Fibroblast of skin of back (primary cell): Measurements from ENCODE around the gene FOXO1.

Experiments
- DNase-seq: peaks from one replicate; pipeline ENCODE4 v3.0.0-alpha.2; 2013

FOXO1 gene

DNA sequence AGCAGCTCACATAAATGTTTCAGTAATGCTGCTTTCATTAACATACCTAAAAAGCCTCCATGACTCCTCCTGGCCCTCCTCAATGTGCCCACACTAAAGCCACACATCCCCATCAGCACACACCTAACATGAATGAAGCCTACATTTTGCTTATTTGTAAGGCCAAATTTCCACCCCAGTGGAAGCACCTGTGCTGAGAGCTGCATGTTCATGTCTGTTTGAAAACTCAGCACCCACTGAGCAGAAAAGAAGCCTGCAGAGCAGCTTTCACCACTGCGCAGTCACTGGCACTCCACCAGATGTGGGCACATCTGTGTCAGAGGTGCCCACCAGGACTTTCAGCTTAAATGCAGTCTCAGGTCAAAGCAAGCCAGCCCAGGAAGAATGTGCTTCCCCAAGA is 93.5 kb downstream of the FOXO1 start:
- no peak for DNase-seq

DNA sequence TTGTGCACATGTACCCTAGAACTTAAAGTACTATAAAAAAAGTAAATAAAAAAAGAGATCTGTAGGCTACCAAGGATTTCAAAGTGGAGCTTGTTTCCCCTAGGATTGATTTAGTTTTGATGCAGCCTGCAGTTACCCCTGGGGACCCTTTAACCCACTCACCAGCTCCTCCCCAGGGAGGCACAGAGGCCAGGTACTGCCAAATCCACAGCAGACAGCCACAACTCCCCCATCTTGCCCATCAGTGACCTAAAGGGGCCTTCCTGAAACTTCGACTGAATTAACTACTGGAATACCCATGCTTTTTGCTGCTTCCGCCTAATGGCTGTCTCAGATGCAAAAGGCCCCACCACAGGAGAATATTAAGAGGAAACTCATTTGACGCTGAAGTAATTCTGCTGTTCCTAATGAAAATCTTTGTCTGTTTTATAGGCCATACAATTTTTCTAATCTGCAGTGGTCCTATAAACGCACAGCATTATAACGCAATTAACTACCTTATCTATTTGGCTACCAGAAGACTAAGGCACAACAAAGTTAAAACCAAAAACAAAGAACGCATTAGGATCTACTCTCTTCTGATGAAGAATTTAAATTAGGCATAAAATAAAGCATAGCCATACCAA is 95.0 kb downstream of the FOXO1 start:
- DNase-seq, result no peak

- DNase-seq, result no peak
These were observed 95.5 kb downstream of the FOXO1 start for GRCh38 chr13:40570930-40571329.

DNA sequence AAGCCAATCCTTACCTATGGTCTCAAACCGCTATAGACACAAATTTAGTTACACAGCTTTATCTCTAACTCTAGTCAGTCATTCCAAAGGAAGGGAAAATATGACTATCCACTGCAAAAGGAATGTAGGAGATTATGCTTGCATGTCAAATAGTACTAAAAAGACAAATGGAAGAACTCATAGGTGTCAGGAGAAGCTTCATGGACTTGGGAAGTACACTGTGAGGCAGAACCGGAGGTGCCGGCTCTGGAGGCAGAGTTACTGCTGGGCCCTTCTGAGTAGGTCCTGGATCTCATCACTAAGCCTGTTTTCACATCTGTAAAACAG is 97.5 kb downstream of the FOXO1 start:
- DNase-seq, result peak; percentile 44

- DNase-seq, result no peak
These were observed 98.0 kb downstream of the FOXO1 start for GRCh38 chr13:40568246-40569023.

- no peak for DNase-seq
These were observed 99.6 kb downstream of the FOXO1 start for GRCh38 chr13:40566811-40567210.

DNA sequence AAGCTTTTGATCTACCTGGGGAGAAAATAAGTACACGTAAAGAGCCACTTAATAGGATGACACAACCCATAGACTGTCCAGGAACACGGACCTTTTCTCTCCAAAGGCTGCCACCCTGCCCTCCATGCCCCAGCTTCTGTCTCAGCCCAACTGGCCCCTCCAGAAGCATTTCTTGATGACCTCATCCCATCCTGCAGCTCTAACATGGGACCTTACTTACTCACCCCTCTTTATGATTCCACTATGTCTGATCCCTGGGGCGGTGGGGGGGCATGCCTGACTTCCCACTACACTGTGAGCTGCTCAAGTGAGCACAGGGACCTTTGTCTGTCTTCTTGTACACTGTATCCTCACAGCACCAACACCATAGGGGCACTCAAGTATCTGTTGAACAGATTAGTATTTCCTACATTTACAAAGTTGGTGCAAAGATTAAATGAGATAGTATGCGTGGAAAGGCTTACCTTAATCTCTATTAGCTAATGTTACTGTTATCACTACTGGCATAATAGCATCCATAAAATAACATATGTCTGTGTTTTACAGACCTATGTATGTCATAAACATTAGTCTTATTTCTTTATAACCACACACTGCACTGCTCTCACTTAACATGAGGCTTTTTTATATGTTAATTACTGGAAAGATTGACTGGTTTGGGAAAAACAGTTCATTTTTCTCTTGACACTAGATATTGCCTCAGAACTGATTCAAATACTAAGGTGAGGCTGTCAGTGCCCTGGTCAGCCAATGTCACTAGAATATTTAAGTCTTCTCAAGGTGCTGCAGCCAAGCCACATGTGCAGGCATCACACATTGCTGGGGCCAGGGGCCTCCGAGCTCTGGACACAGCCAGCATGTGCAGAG is 100.9 kb downstream of the FOXO1 start:
- no peak for DNase-seq

- no peak for DNase-seq
These were observed 102.0 kb downstream of the FOXO1 start for GRCh38 chr13:40564342-40565001.

DNA sequence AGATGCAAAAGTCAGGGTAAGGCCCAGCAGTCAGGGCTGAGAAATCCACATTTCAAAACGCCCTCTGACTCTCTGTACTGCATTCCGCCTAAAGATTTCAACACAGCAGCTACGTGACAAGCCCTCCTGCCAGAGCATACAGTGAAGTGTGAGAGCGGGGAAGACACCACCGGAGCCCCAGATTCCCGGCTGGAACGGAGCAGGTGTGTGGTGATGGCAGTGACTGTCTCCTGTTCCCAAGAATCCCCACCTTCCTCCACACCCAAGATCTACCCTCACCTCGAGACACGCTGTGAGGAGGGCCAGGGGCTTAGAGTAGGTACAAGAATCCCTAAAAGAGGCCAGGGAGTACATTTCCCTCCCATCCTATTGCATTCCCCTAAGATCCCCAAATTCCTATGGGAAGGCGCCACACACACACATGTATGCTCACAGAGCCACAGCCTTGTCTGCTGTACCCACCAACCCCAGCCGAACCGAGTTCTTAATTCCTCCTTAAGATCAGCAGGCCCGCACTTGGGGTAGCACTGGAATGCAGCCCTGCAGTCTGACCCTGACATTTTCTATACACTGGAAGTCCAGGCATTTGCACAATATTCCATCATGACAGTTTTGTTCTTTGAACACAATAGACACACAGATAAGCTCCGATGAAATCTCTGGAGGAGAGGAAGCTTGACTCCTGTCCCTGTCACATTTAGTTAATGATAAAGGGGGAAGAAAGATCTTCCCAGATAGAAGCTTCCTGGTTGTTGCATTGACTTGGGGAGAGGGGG is 102.9 kb downstream of the FOXO1 start:
- no peak for DNase-seq

- DNase-seq, result no peak
These were observed 103.5 kb downstream of the FOXO1 start for GRCh38 chr13:40562975-40563349.

GRCh38 chr13:40559915-40560314 is 106.5 kb downstream of the FOXO1 start:
- DNase-seq, result no peak

DNA sequence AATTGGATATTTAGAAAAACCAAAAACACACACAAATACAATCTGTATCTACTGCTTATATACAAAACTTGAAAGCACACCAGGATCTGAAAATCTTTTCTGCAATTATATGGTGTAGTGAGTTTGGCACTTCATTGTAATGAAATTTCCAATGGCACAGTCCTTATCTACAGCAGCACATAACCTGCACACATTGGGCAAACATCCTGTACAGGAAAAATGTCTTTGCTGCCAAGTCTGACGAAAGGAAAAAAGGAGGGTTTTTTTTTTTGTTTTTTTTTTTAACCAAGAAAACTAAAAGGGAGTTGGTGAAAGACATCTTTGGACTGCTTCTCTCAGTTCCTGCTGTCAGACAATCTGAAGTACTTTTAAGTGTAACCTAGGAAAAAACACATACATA is 107.8 kb downstream of the FOXO1 start:
- DNase-seq, result no peak

DNA sequence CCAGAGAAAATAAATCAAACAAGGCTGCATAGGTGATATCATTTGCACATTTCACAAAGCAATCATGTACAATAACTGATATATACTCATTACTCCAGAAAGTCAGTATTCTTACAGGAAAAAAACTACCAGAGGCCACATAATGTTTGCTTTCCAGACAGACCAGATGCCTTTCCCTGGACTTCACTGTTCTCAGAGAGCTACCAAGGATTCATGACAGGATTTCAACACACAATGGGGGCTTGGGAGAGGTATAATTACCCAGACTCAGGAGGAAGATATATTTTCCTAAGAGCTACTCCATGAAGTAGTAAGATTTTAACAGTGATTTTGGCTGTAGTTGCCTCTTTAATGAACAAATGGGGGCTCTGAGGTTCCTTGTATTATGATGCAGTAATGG is 110.0 kb downstream of the FOXO1 start:
- no peak for DNase-seq

DNA sequence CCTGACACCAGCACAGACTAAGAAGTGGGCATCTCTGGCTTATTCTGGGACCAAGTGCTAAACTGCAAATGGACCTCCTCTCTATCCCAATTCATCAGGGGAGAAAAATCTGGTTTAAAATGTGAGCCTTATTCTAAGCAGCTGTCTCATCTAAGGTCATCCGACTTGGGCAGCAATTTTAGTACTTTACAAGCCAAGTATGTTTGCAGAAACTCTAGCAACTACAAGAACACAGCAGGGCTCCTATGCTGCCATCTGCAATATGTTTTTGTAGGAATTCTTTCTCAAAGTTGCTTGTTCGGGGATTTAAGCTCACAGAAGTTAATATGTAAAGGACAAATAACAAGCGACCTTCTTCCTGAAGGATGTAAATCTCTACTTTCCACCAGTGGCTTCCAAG is 113.1 kb downstream of the FOXO1 start:
- peak; percentile 28 for DNase-seq

- DNase-seq, result no peak
These were observed 113.5 kb downstream of the FOXO1 start for GRCh38 chr13:40552895-40553294.

DNA sequence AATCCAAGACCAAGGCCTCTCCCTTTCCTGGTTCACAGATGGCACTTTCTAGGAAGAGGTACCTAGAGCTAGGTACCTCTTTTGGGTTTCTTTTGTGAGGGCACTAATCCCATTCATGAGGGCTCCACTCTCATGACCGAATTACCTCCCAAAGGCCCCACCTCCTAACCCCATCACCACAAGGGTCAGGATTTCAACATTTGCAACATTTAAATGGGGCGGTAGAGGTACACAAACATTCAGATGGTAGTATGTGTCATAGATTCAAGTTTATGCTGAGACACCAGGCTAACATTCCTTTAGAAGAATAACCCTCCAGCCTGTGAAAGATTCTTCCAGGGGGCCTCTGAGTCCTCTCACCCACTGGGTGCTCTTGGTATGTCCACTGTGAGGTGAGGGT is 116.3 kb downstream of the FOXO1 start:
- no peak for DNase-seq

DNA sequence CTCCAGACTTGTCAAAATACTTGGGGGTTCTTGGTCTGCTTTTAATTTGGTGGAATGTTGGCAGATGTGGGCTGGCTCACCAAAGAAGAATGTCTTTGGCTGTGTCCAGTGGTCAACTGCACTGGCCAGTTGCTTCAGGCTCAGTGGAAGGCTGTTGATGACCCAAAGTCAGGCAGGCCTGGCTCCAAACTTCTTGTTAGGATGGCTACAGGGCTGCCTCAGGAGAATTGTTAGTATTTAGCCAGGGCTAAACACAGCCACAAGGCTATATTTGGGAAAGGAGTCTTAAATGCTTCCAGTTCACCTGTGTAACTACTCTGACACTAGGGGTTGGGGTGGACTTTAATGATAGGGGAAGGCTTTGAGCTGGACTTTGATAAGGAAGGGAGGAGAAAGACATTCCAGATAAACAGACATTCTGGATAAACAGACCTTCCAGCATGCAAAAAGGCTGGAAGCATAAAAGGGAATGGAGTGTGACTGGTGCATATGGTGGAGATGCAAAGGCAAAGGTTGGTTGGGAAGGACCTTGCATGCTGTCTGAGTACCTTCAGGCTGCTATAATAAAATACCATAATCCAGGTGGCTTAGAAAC is 116.8 kb downstream of the FOXO1 start:
- peak; percentile 31 for DNase-seq

GRCh38 chr13:40547591-40548315 is 118.7 kb downstream of the FOXO1 start:
- no peak for DNase-seq

DNA sequence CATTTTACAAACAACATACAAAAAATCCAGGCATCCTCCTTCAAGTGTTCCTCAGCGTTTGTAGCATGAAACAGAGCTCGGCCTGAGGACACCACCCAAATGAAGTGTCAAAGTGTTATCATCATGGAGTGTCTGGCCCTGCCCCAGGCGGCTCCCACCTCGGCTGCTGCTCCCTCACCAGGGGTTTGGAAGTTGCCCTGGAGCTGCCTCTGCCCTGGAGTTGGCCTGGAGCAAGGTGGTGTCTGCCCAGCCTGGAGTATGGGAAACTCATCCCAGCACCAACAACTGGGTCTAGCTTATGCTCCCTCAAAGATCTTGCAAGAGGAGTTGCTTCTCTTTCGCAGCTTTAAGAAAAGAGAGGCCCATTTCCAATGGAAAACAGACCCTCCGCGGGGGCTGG is 120.4 kb downstream of the FOXO1 start:
- no peak for DNase-seq

GRCh38 chr13:40540328-40541044 is 126.0 kb downstream of the FOXO1 start:
- DNase-seq, result peak; percentile 94
